Calu3 (cell line): ENCODE results near the gene NOXA1. TPM values are rescaled to one million over a fixed set of nuclear protein-coding genes. Genes with fewer than 3 reads are reported as not detected.

Experiments
- BruUV-seq: library from RNA; stranded (reverse); fragments of 400-500 nt; replicated peaks from 2 replicates; lab custom pipeline; 2021; lab: Mats Ljungman, UMichigan
- CTCF ChIA-PET: fragments of 300-600 bp; sonication (Branson Sonifier 250); formaldehyde crosslinking; loops from one replicate; lab custom pipeline; 2022; ENCODE audit warnings: antibody characterized with exemption; lab: Charles Lee
- DNase-seq: peaks from one replicate; pipeline ENCODE4 v3.0.0; 2022
- H3K27ac Mint-ChIP-seq: one replicate; pipeline ENCODE4 v1.8.0; 2022; ENCODE audit warnings: mixed read lengths; ENCODE audit not compliant: unreplicated experiment
- H3K27me3 Mint-ChIP-seq: one replicate; pipeline ENCODE4 v1.8.0; 2022; ENCODE audit warnings: mixed read lengths; ENCODE audit not compliant: unreplicated experiment
- H3K36me3 Mint-ChIP-seq: one replicate; pipeline ENCODE4 v1.8.0; 2022; ENCODE audit warnings: mild to moderate bottlenecking, moderate library complexity, mixed read lengths; ENCODE audit not compliant: insufficient read depth, unreplicated experiment
- H3K4me1 Mint-ChIP-seq: one replicate; pipeline ENCODE4 v1.8.0; 2022; ENCODE audit warnings: mild to moderate bottlenecking, low read depth, mixed read lengths; ENCODE audit not compliant: unreplicated experiment
- H3K4me3 Mint-ChIP-seq: one replicate; pipeline ENCODE4 v1.8.0; 2022; ENCODE audit warnings: mild to moderate bottlenecking, low read depth, moderate library complexity, mixed read lengths; ENCODE audit not compliant: unreplicated experiment
- H3K9me3 Mint-ChIP-seq: one replicate; pipeline ENCODE4 v1.8.0; 2022; ENCODE audit warnings: low read depth, mixed read lengths; ENCODE audit not compliant: unreplicated experiment
- intact Hi-C: fragments of 100-400 bp; cut with micrococcal nuclease; formaldehyde crosslinking; loops from one replicate; pipeline ENCODE4 v1.10.0; 2022; ENCODE audit not compliant: unreplicated experiment
- total RNA-seq: library from RNA; stranded (reverse); gene quantifications from 2 replicates; pipeline ENCODE4 v1.2.3, GENCODE V29; 2022
- TF ChIP-seq, protein P1 (sequence below): fragments of 200-600 bp; IDR thresholded peaks from one replicate; pipeline ENCODE4 v1.8.0; 2022; ENCODE audit warnings: antibody characterized with exemption; ENCODE audit not compliant: unreplicated experiment

NOXA1 gene
- total RNA-seq, 1 experiment from 2014 or later: 12.3 TPM

DNA sequence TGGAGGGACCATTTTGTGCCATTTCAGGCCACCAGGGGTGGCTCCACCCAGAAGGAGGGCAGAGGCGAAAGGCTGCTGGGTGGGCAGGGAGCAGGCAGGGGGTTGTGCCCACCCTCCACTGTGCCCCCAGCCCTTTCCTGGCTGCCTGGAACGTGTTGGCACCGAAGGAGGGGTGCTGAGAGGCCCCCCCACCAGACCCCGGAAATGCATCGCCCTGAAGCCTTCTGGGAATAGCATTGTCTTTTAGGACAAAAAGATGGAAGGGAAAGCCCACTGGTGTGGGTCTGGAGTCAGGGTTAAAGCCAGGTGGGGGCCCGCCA, 5.1 kb downstream of the NOXA1 start:
- intact Hi-C loops: no loop called here
- CTCF ChIA-PET: no interaction called here
- BruUV-seq: no TSS peak
- Mint-ChIP-seq H3K4me3 (no peak overlapping the region), H3K36me3 (peaks cover 17% of the 10 kb centered on the region), H3K9me3 (no peaks in the 10 kb centered on the region), H3K4me1 (peaks cover 8% of the 10 kb centered on the region), H3K27me3 (no peaks in the 10 kb centered on the region), H3K27ac (no peak overlapping the region)
- no peak for DNase-seq
- TF ChIP-seq, protein P1, sequence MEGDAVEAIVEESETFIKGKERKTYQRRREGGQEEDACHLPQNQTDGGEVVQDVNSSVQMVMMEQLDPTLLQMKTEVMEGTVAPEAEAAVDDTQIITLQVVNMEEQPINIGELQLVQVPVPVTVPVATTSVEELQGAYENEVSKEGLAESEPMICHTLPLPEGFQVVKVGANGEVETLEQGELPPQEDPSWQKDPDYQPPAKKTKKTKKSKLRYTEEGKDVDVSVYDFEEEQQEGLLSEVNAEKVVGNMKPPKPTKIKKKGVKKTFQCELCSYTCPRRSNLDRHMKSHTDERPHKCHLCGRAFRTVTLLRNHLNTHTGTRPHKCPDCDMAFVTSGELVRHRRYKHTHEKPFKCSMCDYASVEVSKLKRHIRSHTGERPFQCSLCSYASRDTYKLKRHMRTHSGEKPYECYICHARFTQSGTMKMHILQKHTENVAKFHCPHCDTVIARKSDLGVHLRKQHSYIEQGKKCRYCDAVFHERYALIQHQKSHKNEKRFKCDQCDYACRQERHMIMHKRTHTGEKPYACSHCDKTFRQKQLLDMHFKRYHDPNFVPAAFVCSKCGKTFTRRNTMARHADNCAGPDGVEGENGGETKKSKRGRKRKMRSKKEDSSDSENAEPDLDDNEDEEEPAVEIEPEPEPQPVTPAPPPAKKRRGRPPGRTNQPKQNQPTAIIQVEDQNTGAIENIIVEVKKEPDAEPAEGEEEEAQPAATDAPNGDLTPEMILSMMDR: no peak

DNA sequence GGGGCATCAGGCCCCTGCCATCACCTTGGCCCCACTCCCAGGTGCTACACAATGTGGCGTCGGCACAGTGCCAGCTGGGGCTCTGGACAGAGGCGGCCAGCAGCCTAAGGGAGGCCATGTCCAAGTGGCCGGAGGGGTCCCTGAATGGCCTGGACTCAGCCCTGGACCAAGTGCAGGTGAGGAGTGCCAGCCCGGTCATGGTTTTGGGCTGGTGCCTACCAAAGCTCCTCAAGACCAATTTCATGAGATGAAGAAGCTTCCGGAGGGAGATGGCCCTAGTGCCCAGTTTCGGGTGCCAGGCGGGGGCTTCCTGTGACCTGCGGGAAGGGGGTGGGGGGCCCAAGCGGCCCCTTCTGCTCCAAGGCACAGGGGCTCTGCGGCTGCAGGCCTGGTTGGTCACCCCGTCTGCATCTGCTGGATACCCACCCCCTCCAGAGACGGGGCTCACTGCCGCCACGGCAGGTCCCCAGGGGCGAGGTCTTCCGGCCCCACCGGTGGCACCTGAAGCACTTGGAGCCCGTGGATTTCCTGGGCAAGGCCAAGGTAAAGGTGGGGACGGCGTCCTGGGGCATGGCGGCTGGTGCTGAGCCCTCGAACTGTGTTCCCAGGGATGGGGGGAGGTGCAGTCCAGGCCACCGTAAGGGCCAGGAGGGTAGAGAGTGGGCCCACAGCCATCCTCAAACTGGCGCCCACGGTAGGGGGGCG, 5.8 kb downstream of the NOXA1 start:
- CTCF ChIA-PET: no interaction called here
- no TSS peak for BruUV-seq
- intact Hi-C loops: no loop called here
- H3K9me3 Mint-ChIP-seq: no peaks in the 10 kb centered on the region
- H3K36me3 Mint-ChIP-seq: peaks cover 13% of the 10 kb centered on the region
- no peak overlapping the region for H3K27ac Mint-ChIP-seq
- no peak for DNase-seq
- TF ChIP-seq, protein P1: no peak
- no peaks in the 10 kb centered on the region for H3K27me3 Mint-ChIP-seq
- H3K4me3 Mint-ChIP-seq: no peak overlapping the region
- H3K4me1 Mint-ChIP-seq: peaks cover 8% of the 10 kb centered on the region

DNA sequence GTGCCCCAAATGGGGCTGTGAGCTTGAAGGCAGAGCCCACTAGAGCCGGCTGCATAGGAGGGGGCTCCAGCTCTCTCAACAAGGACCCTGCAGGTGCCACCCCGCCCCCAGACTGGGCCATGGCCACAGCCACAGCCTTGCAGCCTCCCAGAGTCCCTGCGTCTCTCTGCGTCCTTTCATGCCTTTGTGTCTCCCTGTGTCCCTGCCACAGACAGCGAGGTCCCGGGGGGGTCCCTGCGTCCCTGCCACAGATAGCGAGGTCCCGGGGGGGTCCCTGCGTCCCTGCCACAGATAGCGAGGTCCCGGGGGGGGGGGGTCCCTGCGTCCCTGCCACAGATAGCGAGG, 6.3 kb downstream of the NOXA1 start:
- CTCF ChIA-PET: no interaction called here
- no peak overlapping the region for H3K27ac Mint-ChIP-seq
- TF ChIP-seq, protein P1: no peak
- no peak overlapping the region for H3K4me3 Mint-ChIP-seq
- H3K36me3 Mint-ChIP-seq: peaks cover 7% of the 10 kb centered on the region
- no peak for DNase-seq
- no peaks in the 10 kb centered on the region for H3K27me3 Mint-ChIP-seq
- H3K4me1 Mint-ChIP-seq: peaks cover 6% of the 10 kb centered on the region
- intact Hi-C loops: no loop called here
- H3K9me3 Mint-ChIP-seq: no peaks in the 10 kb centered on the region
- no TSS peak for BruUV-seq

DNA sequence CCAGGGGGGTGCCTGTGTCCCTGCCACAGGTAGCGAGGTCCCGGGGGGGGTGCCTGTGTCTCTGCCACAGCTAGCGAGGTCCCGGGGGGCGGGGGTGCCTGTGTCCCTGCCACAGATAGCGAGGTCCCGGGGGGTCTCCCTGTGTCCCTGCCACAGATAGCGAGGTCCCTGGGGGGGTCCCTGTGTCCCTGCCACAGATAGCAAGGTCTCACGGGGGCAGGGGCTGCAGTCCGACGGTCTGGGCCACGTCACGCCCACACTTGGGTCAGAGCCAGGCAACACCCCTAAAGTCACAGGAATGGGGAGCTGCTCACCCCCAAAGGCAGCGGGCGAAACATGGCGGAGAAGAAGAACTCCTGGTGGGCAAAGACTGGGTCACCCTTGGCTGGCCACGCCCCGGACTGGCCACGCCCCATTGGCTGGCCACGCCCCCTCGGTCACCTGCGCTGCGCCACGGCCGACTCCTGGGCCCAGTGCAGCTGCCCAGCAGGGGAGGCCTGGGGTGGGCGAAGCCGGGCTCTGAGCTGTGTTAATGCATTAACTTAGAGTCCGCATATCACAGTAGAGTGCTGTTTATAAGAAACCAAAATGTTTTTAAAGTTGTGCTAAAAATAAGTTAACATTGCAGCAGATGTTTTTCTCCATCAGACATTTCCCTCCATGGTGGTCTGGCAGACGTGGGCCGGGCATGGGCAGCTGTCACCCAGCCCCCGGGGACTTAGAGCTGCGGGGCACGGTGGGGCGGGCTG, 7.0 kb downstream of the NOXA1 start:
- intact Hi-C loops: no loop called here
- H3K9me3 Mint-ChIP-seq: no peaks in the 10 kb centered on the region
- no peaks in the 10 kb centered on the region for H3K27me3 Mint-ChIP-seq
- no peak overlapping the region for H3K27ac Mint-ChIP-seq
- no peaks in the 10 kb centered on the region for H3K4me1 Mint-ChIP-seq
- BruUV-seq: no TSS peak
- CTCF ChIA-PET: no interaction called here
- H3K4me3 Mint-ChIP-seq: no peak overlapping the region
- no peak for DNase-seq
- TF ChIP-seq, protein P1: no peak
- H3K36me3 Mint-ChIP-seq: peaks cover 1% of the 10 kb centered on the region
